IMR-90 (cell line): ENCODE measurements around the gene KCNH5. TPM values are rescaled to one million over a fixed set of nuclear protein-coding genes. Genes with fewer than 3 reads are reported as not detected.
A peak's percentile ranks its signal among the peaks of the same experiment; 100 is the strongest.

Experiments used
- ATAC-seq: fragments of 200-7000 bp; cut with Tn5 transposase; 2 replicates; pipeline ENCODE4 v1.9.1; 2020; ENCODE audit warnings: low read depth, mild to moderate bottlenecking, moderate library complexity
- Bru-seq: library from RNA; stranded (reverse); fragments of 400-500 nt; gene quantifications from one replicate; lab custom pipeline; 2021; lab: Mats Ljungman, UMichigan
- BruChase-seq, 2 experiments: library from RNA; stranded (reverse); fragments of 400-500 nt; gene quantifications; one replicate each; lab custom pipeline; 2021; lab: Mats Ljungman, UMichigan
- BruUV-seq: library from RNA; stranded (reverse); fragments of 400-500 nt; replicated peaks from 2 replicates; lab custom pipeline; 2021; lab: Mats Ljungman, UMichigan
- CTCF ChIA-PET: fragments of 300-600 bp; formaldehyde crosslinking; extraction: SDS; loops from one replicate; lab custom pipeline; 2021; ENCODE audit warnings: antibody characterized with exemption; lab: Yijun Ruan, JAX
- POLR2A ChIA-PET: fragments of 300-600 bp; sonication (Branson Sonifier 250); formaldehyde crosslinking; loops from one replicate; lab custom pipeline; 2022; ENCODE audit warnings: antibody characterized with exemption; ENCODE audit not compliant: unreplicated experiment; lab: Charles Lee
- DNase-seq: peaks from one replicate; pipeline ENCODE4 v3.0.0; 2013
- H2AFZ ChIP-seq: replicated peaks from 2 replicates; pipeline ENCODE3; 2013; ENCODE audit warnings: low read length, mild to moderate bottlenecking; ENCODE audit not compliant: poor library complexity
- H2AK5ac ChIP-seq: 2 replicates; pipeline ENCODE4 v1.6.1; 2013; ENCODE audit warnings: low read depth, low read length, inconsistent platforms
- H2AK9ac ChIP-seq: replicated peaks from 2 replicates; pipeline ENCODE3; 2013; ENCODE audit warnings: mild to moderate bottlenecking, low read depth, low read length, moderate library complexity; ENCODE audit not compliant: poor library complexity
- H2BK120ac ChIP-seq: 2 replicates; pipeline ENCODE4 v1.6.1; 2013; ENCODE audit warnings: low read depth, low read length, inconsistent platforms
- H2BK15ac ChIP-seq: 3 replicates; pipeline ENCODE4 v1.6.1; 2013; ENCODE audit warnings: low read depth, low read length, inconsistent platforms
- H2BK20ac ChIP-seq: 2 replicates; pipeline ENCODE4 v1.6.1; 2013; ENCODE audit warnings: low read depth, mild to moderate bottlenecking, inconsistent platforms, low read length, moderate library complexity
- H2BK5ac ChIP-seq: 2 replicates; pipeline ENCODE4 v1.6.1; 2013; ENCODE audit warnings: mild to moderate bottlenecking, low read depth, low read length, inconsistent platforms; ENCODE audit not compliant: poor library complexity, severe bottlenecking
- H3K14ac ChIP-seq: replicated peaks from 2 replicates; pipeline ENCODE4 v1.6.1; 2013; ENCODE audit warnings: low read depth, low read length, inconsistent platforms
- H3K18ac ChIP-seq: 2 replicates; pipeline ENCODE4 v1.6.1; 2013; ENCODE audit warnings: low read depth, low read length, control low read depth
- H3K23ac ChIP-seq: 2 replicates; pipeline ENCODE4 v1.6.1; 2013; ENCODE audit warnings: low read depth, low read length, inconsistent platforms
- H3K27ac ChIP-seq: 2 replicates; pipeline ENCODE4 v1.5.1; 2013; ENCODE audit warnings: mild to moderate bottlenecking, control low read depth, low read length; ENCODE audit not compliant: insufficient read depth
- H3K27me3 ChIP-seq: 2 replicates; pipeline ENCODE4 v1.6.1; 2013; ENCODE audit warnings: low read length; ENCODE audit not compliant: control insufficient read depth, insufficient read depth
- H3K36me3 ChIP-seq: 2 replicates; pipeline ENCODE4 v1.6.1; 2013; ENCODE audit warnings: low read length, mixed read lengths; ENCODE audit not compliant: control insufficient read depth, insufficient read depth
- H3K4ac ChIP-seq: 2 replicates; pipeline ENCODE4 v1.6.1; 2013; ENCODE audit warnings: low read depth, low read length, inconsistent platforms
- H3K4me1 ChIP-seq: 2 replicates; pipeline ENCODE4 v1.6.1; 2013; ENCODE audit warnings: low read length, mixed read lengths; ENCODE audit not compliant: control insufficient read depth, insufficient read depth
- H3K4me2 ChIP-seq: 2 replicates; pipeline ENCODE4 v1.6.1; 2013; ENCODE audit warnings: low read depth, mild to moderate bottlenecking, control low read depth, low read length, moderate library complexity
- H3K4me3 ChIP-seq: 2 replicates; pipeline ENCODE4 v1.5.1; 2013; ENCODE audit warnings: low read depth, mild to moderate bottlenecking, control low read depth, low read length, moderate library complexity; ENCODE audit not compliant: insufficient read depth
- H3K56ac ChIP-seq: 2 replicates; pipeline ENCODE4 v1.6.1; 2013; ENCODE audit warnings: low read length, inconsistent platforms; ENCODE audit not compliant: insufficient read depth; ENCODE audit errors: extremely low read depth
- H3K79me1 ChIP-seq, 2 experiments: 2 replicates each; pipeline ENCODE4 v1.6.1; 2013; ENCODE audit warnings: low read length in 2 of 2, inconsistent platforms in 1 of 2, low read depth in 1 of 2
- H3K9ac ChIP-seq: 2 replicates; pipeline ENCODE4 v1.6.1; 2013; ENCODE audit warnings: low read depth, low read length, control low read depth
- H3K9me1 ChIP-seq: 2 replicates; pipeline ENCODE4 v1.6.1; 2013; ENCODE audit warnings: low read length, inconsistent platforms; ENCODE audit not compliant: insufficient read depth
- H3K9me3 ChIP-seq: 2 replicates; pipeline ENCODE4 v1.6.1; 2013; ENCODE audit warnings: low read length; ENCODE audit not compliant: control insufficient read depth, insufficient read depth
- H4K20me1 ChIP-seq: 2 replicates; pipeline ENCODE4 v1.6.1; 2013; ENCODE audit warnings: low read length, inconsistent platforms; ENCODE audit not compliant: insufficient read depth
- H4K5ac ChIP-seq: 2 replicates; pipeline ENCODE4 v1.6.1; 2013; ENCODE audit warnings: mild to moderate bottlenecking, low read depth, low read length, control low read depth
- H4K8ac ChIP-seq, 2 experiments: 2 replicates each; pipeline ENCODE4 v1.6.1; 2013; ENCODE audit warnings: low read depth in 2 of 2, low read length in 2 of 2, control low read depth in 1 of 2, inconsistent platforms in 1 of 2
- H4K91ac ChIP-seq: 2 replicates; pipeline ENCODE4 v1.6.1; 2013; ENCODE audit warnings: low read depth, low read length, inconsistent platforms; ENCODE audit not compliant: insufficient read depth
- CEBPB ChIP-seq: IDR thresholded peaks from 2 replicates; pipeline ENCODE4 v1.6.1; 2012; ENCODE audit warnings: low read depth, low read length, improper control_type of control experiment
- MAZ ChIP-seq: IDR thresholded peaks from 2 replicates; pipeline ENCODE4 v1.6.1; 2012; ENCODE audit warnings: low read depth, mild to moderate bottlenecking, low read length, improper control_type of control experiment, moderate library complexity, borderline replicate concordance
- WGBS, 2 experiments: methylation state at CpG; one replicate each; pipeline versions ENCODE4 v1.1.5 to v1.1.7; 2013; ENCODE audit warnings: missing lambda C conversion rate in 2 of 2; ENCODE audit not compliant: insufficient read length in 1 of 2; ENCODE audit errors: extremely low coverage in 2 of 2; 5-methylcytosine and 5-hydroxymethylcytosine counted together
- dilution Hi-C: fragments of 300-500 bp; cut with HindIII; formaldehyde crosslinking; loops from one replicate; pipeline ENCODE4 v1.14.3; 2018; ENCODE audit warnings: low sequenced_read_pairs; ENCODE audit not compliant: unreplicated experiment
- in situ Hi-C: fragments of 300-500 bp; cut with MboI; formaldehyde crosslinking; loops from 3 replicates; pipeline ENCODE4 v1.14.3; 2019; ENCODE audit warnings: low sequenced_read_pairs, inconsistent platforms, mixed read lengths
- intact Hi-C: fragments of 100-400 bp; cut with micrococcal nuclease; formaldehyde crosslinking; loops from 2 replicates; pipeline ENCODE4 v1.10.0; 2022
- long read RNA-seq: library from polyadenylated mRNA; unstranded; transcript quantifications from one replicate; pipeline ENCODE4 v2.0.0, GENCODE V29; 2021; ENCODE audit not compliant: unreplicated experiment
- polyA plus RNA-seq, 3 experiments: library from polyadenylated mRNA; depleted of rRNA; stranded (reverse); fragments of >200 nt; gene quantifications; 2 replicates each; pipeline ENCODE4 v1.2.3, GENCODE V29; 2012; ENCODE audit warnings: low replicate concordance in 1 of 3
- total RNA-seq: library from RNA; depleted of rRNA; stranded (reverse); fragments of >200 nt; gene quantifications from 2 replicates; pipeline ENCODE4 v1.2.3, GENCODE V29; 2012; rRNA removed

Gene KCNH5, protein sequence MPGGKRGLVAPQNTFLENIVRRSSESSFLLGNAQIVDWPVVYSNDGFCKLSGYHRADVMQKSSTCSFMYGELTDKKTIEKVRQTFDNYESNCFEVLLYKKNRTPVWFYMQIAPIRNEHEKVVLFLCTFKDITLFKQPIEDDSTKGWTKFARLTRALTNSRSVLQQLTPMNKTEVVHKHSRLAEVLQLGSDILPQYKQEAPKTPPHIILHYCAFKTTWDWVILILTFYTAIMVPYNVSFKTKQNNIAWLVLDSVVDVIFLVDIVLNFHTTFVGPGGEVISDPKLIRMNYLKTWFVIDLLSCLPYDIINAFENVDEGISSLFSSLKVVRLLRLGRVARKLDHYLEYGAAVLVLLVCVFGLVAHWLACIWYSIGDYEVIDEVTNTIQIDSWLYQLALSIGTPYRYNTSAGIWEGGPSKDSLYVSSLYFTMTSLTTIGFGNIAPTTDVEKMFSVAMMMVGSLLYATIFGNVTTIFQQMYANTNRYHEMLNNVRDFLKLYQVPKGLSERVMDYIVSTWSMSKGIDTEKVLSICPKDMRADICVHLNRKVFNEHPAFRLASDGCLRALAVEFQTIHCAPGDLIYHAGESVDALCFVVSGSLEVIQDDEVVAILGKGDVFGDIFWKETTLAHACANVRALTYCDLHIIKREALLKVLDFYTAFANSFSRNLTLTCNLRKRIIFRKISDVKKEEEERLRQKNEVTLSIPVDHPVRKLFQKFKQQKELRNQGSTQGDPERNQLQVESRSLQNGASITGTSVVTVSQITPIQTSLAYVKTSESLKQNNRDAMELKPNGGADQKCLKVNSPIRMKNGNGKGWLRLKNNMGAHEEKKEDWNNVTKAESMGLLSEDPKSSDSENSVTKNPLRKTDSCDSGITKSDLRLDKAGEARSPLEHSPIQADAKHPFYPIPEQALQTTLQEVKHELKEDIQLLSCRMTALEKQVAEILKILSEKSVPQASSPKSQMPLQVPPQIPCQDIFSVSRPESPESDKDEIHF
- under 0.01 TPM in 2 replicates for total RNA-seq
- 0.03 and 0.04 TPM in 2 replicates for polyA plus RNA-seq (2012; rRNA removed)
- polyA plus RNA-seq (2012; cell fraction: cytosol; rRNA removed), result 0.01 and 0.02 TPM in 2 replicates
- polyA plus RNA-seq (2012; cell fraction: nucleus; rRNA removed; ENCODE audit: low replicate concordance), result 0.05 TPM in 1 of 2 replicates, not detected in the other
- Bru-seq, nascent RNA, result percentile 11 among the genes with signal in this experiment
- percentile 8 among the genes with signal in this experiment for BruChase-seq, experiment 1, labeled RNA remaining after a 6-hour chase
- percentile 7 among the genes with signal in this experiment for BruChase-seq, experiment 2, labeled RNA remaining after a 2-hour chase
- long read RNA-seq, result 0 reads

GRCh38 chr14:63045234-63045611 lies at the start of gene KCNH5:
Gene KCNH5 (minus strand): TSS chr14:63045458. CDS start chr14:63045186, 272 bp downstream.
- no peaks in the 10 kb centered on the region for H3K9me3 ChIP-seq
- H3K4me2 ChIP-seq, result peak within 1 kb of the TSS; percentile 95
- H4K20me1 ChIP-seq, result no peaks in the 10 kb centered on the region
- H3K27ac ChIP-seq, result no peak within 1 kb of the TSS
- H2AFZ ChIP-seq, result peak within 1 kb of the TSS; percentile 89
- H3K4me1 ChIP-seq, result peaks cover 2% of the 10 kb centered on the region
- BruUV-seq, result no TSS peak
- in situ Hi-C loops, result no loop called here
- no peak within 1 kb of the TSS for H2BK15ac ChIP-seq
- dilution Hi-C loops, result no loop called here
- no peak within 1 kb of the TSS for H2BK5ac ChIP-seq
- no peak within 1 kb of the TSS for H2AK5ac ChIP-seq
- H3K23ac ChIP-seq, result no peak within 1 kb of the TSS
- no peak within 1 kb of the TSS for H2BK120ac ChIP-seq
- H3K79me1 ChIP-seq, result no peaks in the 10 kb centered on the region
- peak within 1 kb of the TSS; percentile 48 for H3K4me3 ChIP-seq
- no peak within 1 kb of the TSS for H3K56ac ChIP-seq
- WGBS, 2 experiments, result 1% methylated on average over 12 of the region's 35 CpGs; no CpG with 5 or more reads in 1 of the 2 experiments
- no peak within 1 kb of the TSS for H2AK9ac ChIP-seq
- no peak within 1 kb of the TSS for H3K4ac ChIP-seq
- H3K14ac ChIP-seq, result no peak within 1 kb of the TSS
- intact Hi-C loops, result no loop called here
- DNase-seq, result peak; percentile 46
- H4K91ac ChIP-seq, result no peak within 1 kb of the TSS
- no peak within 1 kb of the TSS for H3K9ac ChIP-seq
- no peaks in the 10 kb centered on the region for H3K36me3 ChIP-seq
- H3K9me1 ChIP-seq, result no peaks in the 10 kb centered on the region
- no peak for TF ChIP-seq CEBPB
- peak; percentile 12; the same call in 1 of the 2 replicates for TF ChIP-seq MAZ
- no peak within 1 kb of the TSS for H4K5ac ChIP-seq
- peak; percentile 98 for ATAC-seq
- H3K27me3 ChIP-seq, result peaks cover 41% of the 10 kb centered on the region
- H2BK20ac ChIP-seq, result no peak within 1 kb of the TSS
- no peak within 1 kb of the TSS for H4K8ac ChIP-seq
- no peak within 1 kb of the TSS for H3K18ac ChIP-seq
- ChIA-PET POLR2A (no interaction called here), CTCF (no interaction called here)
